T-helper 9 cell (primary cell): ENCODE measurements around the gene MON1B.
"Not testable (repeated sequence)": the region's sequence is repeated elsewhere in the genome, so short reads cannot be mapped to it uniquely, and the experiment has no call there.

ENCODE experiments used
- DNase-seq: peaks from one replicate; pipeline ENCODE4 v3.0.0-alpha.2; 2020
- total RNA-seq, 2 donors: gene quantifications; one replicate each; lab custom pipeline; 2026; lab: John Stamatoyannopoulos, UW

The MON1B gene
- total RNA-seq: 38.4 to 85.2 reads per million in 2 donors

DNA sequence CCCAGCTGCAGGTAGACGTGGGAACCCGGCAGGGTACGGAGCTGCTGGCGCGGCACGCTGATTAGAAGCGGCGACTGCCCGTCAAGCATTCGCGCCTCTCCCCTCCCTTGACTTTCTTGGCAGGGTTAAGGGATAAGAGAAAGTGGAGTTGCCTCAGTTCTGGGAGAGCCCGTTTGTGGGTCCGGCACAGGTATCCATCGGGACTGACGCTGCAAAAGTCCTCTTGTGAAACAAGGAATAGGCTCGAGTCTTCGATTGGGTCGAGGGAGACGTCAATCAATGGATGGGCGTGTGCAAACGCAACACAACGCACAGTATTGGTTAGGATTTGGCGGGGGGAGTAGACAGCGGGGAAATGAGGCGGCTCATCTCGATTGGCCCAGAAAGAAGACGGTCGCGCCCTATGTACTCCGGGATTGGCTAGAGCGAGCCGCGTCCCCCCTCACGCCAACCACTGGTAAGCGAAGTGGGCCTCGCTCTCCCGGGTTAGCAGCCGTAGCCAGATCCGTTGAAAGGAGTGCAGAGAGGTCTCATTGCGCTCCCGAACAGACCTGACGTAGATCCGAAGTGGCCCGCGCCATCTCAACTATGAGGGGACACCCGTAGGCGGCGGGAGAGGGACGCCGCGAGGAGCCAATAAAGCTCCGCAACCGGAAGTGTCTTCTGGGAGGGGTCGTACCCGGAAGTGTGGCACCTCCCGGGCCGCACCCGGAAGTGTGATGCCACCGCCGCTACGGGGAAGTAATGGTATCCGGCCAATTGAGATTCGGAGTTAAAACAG lies at the start of gene MON1B:
Gene MON1B, plus strand, starts transcription at position 713 of the 781 bp plus-strand sequence. CDS start 296 bp downstream, outside the sequence.
- peak; percentile 87 for DNase-seq

- no peak for DNase-seq
These were observed 47.6 kb upstream of the MON1B start for GRCh38 chr16:77143364-77143763.

GRCh38 chr16:77148121-77148520 lies 42.9 kb upstream of the MON1B start:
- no peak for DNase-seq

GRCh38 chr16:77157346-77158058 lies 33.5 kb upstream of the MON1B start:
- DNase-seq: no peak

DNA sequence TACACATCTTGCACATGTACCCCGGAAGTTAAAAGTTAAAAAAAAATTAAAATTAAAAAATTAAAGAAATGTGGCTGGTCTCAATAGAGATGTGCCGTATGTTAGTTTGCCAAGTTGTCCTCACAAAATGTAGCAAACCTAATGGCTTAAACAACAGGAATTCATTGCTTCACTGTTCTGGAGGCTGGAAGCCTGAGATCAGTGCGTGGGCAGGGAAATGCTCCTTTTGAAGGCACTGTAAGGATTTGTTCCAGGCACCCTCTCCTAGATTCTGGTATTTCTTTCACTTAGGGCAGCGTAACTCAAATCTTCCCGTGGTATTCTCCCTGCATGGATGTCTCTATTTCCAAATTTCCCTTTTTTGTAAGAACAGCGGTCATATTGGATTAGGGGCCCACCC lies 32.7 kb upstream of the MON1B start:
- DNase-seq: no peak

DNA sequence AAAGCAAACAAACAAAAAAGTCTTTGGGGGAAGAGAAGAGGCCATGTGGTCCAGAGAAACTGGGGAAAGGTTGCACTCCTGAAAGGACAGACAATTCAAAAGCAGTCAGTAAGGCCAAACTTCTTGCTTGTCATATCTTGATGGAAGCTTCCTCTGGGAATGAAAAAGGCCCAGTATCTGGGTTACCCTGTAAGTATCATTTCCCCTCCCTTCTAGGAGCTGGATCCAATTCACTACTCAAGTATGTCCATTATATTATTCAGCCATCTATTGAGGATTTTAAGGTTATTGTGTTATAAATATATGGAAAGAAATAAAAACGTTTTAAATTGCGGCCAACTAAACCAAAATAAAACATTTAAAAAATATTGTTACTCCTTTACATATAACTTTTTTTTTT lies 26.0 kb upstream of the MON1B start:
- DNase-seq: no peak

- not testable (repeated sequence) for DNase-seq
These were observed 25.3 kb upstream of the MON1B start for GRCh38 chr16:77165536-77166236.

DNA sequence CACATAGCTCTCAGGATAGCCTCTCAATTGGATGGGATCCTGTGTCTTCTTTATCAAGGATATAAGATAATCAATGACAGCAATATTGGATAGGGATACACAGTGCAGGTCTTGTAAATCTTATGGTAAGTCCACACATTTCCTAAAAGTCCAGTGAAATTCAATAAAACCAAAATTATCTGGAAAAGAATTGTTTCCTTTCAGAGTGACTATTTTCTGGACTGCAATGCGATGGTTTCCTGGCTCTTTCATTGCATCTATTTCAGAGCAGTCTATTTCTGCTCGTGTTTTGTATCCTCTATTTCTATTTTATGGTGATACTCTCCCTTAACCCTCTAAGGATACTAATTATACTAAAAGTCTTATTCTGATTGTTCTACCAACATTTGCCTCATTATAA lies 24.3 kb upstream of the MON1B start:
- no peak for DNase-seq

GRCh38 chr16:77168901-77169300 lies 22.1 kb upstream of the MON1B start:
- no peak for DNase-seq

- DNase-seq: peak; percentile 22
These were observed 21.2 kb upstream of the MON1B start for GRCh38 chr16:77169650-77170236.

DNA sequence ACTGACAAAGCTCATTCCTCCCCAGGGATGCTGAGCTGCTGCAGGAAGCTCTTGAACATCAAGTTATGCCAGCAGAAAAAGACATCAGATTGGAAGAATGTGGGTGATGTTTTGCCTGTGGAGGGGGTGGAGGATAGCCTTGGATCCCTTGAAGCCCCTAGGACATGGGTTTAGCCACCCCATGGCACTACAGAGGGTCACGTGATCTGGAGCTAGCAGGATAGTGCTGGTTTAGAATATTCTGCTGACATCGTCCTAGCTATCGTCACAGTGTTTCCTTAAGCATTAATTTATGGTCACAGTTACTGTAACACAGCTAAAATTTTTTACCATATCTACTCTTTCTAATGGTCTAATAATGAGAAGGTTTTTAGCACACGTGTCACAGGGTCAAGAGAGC lies 20.2 kb upstream of the MON1B start:
- DNase-seq: no peak

DNA sequence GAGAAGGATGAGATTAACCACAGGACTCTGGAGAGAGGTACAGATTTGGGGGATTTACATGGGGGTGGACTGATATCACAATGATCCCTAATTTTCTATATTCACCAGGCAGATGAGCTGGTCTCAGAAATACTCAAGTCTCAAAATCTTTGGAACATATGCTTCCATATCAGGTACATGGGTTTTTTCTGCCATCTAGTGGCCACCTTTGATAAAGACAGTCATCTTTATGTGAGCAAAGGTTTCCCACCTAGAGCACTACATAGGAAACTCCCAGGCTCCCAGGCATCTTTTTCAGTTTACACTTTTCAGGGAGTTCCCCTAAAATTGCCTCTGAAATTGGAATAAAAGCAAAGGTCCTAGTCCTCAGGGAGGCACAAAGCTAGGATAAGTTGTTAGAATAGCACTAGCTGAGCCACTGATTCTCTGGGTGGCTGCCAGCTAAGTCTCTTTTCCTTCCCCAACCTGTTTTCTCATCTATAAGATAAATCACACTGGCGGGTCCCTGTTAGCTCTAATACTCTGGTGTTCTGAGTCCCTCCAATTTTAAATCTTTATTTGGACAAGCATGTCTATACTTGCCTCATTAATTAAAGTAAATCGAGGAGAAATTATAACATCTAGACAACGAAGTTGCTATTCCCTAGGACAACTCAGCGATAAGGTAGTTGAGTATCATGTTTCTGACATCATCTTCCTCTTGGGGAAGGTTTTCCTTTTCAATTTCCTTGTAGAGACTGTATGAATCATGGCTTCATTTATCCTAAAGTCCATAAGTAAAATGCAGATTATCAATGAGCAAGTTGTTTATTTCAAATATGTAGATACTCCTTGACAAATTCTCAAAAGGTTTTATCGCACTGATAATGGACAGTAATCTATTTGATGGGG lies 19.0 kb upstream of the MON1B start:
- no peak for DNase-seq

DNA sequence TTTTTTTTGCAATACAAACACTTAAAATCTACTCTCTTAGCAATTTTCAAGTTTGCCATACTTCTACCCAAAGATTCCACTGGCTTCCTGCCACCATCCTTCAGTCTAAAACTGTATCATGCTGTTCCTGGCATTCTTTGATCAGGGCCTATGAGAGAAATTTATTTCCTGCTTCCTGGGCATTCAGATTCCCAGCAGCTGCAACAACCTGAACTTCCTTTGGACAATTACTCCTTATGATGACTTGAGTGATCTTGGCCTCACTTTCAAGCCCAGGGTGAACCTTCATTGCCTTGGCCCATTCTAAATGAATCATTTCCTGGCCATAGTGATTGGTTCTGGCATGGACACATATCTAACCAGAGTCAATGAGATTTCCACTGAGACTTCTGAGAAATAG lies 18.0 kb upstream of the MON1B start:
- DNase-seq: no peak

GRCh38 chr16:77183137-77183536 lies 7.9 kb upstream of the MON1B start:
- no peak for DNase-seq

DNA sequence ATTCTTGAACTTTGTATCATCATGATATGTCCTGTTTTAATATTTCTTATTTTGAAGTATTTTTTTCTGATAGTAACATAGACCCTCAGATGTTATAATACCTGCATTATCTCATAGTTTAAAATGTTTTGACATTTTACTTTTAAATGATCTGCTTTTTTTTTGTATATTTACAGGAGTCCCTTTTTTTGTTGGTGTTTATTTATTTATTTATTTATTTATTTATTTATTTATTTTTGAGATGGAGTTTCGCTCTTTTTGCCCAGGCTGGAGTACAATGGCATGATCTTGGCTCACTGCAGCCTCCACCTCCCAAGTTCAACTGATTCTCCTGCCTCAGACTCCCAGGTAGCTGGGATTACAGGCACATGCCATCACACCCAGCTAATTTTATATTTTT lies 4.7 kb upstream of the MON1B start:
- DNase-seq: not testable (repeated sequence)

DNA sequence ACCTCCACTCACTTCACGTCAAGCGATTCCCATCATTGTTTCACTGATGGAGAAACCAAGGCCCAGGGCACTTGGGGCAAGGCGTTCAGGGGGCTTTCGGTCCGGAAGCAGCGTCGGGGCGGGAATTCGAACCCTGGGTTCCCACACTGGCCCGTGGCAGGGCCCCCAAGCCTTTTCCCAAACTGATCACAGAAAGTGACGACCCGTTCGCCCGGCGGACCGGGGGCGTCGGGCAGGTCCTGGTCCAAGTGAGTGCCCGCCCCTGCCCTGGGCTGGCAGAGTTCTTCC lies 856 bp upstream of the MON1B start:
- no peak for DNase-seq

DNA sequence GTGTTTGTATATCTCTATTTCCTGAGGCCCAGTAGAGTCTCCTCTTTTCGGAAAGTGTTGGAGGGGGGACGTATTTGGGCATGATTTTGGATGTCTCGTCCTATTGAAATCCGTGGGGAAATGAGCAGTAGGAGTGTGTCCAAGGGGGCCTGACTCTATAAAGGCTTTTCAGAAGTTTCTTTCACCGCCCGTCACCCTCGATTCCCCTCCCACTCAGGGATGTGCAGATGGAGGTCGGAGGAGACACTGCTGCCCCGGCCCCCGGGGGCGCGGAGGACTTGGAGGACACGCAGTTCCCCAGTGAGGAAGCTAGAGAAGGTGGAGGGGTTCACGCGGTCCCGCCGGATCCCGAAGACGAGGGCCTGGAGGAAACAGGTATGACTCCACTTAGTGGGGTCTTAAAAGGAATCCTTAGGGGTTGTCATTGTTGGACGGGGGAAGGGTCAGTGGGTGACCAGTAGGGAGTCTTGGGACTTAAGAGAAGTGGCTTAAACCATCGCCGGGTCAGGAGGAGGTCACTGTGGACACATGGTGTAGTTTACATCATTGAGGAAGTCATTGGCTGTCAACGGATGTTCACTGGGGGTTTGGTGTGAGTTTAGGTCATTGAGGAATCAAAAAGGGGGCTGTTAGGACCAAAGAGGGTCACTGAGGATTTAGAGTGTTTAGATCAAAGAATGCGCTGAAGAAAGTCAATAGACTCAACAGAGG lies 424 bp downstream of the MON1B start:
- peak; percentile 19 for DNase-seq

- DNase-seq: no peak
These were observed 2.4 kb downstream of the MON1B start for GRCh38 chr16:77193377-77193776.

GRCh38 chr16:77194295-77195231 lies 3.6 kb downstream of the MON1B start:
- no peak for DNase-seq

DNA sequence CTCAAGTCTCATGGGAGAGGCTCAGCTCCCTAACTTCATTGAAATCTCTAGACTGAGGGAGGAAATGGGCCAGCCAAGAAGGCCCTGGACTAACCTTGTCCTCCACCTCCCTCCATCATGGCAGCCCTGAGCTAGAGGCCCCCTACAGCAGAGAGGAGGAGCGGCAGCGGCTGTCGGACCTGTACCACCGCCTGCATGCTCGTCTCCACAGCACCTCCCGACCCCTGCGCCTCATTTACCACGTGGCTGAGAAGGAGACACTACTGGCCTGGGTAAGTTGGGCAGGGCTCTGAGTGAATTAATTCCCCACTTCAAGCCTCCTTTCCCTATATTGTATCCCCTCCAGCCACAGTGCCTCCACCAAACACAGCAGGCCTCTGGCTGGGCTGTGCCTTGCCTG lies 4.4 kb downstream of the MON1B start:
- DNase-seq: no peak

GRCh38 chr16:77197747-77198146 lies 6.8 kb downstream of the MON1B start:
- DNase-seq: no peak
